AG10803 (cell line): ENCODE measurements around the gene TMEM205.

Experiments
- DNase-seq: peaks from one replicate; pipeline ENCODE4 v3.0.0; 2010; ENCODE audit warnings: low read depth
- H3K4me3 ChIP-seq: 2 replicates; pipeline ENCODE4 v1.5.1; 2011; ENCODE audit warnings: mild to moderate bottlenecking, low read length, control low read depth
- CTCF ChIP-seq: conservative IDR thresholded peaks from 2 replicates; pipeline ENCODE4 v1.5.1; 2011; ENCODE audit warnings: mild to moderate bottlenecking, low read length, control low read depth, inconsistent platforms

Gene TMEM205

GRCh38 chr19:11367528-11367927, 21.5 kb upstream of the TMEM205 start:
- H3K4me3 ChIP-seq: no peak overlapping the region
- TF ChIP-seq CTCF: no peak
- no peak for DNase-seq

DNA sequence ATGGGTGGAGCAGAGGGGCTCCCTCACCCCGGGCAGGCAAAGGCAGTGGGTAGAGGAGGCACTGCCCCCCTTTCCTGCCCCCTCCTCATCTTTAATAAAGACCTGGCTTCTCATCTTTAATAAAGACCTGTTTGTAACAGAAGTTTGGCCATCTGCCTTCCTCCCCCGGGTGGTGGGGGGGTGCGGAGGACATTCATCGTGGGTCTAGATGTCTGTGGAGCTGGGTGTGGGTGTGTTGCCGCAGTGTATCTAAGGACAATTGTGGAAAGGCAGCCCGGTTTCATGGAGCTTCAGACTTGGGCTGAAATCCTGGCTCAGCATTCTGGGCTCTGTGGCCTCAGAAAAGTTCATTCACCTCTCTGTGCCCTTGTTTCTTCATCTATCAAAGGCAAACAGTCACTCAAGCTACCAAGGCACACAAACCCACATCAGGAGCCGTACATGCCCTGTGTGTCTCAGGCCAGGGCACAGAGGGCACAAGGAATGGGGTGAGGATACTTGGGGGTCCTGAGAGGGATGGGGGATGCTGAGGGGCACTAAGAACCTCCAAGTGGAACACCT, 19.6 kb upstream of the TMEM205 start:
- TF ChIP-seq CTCF: no peak
- H3K4me3 ChIP-seq: no peak overlapping the region
- DNase-seq: no peak

DNA sequence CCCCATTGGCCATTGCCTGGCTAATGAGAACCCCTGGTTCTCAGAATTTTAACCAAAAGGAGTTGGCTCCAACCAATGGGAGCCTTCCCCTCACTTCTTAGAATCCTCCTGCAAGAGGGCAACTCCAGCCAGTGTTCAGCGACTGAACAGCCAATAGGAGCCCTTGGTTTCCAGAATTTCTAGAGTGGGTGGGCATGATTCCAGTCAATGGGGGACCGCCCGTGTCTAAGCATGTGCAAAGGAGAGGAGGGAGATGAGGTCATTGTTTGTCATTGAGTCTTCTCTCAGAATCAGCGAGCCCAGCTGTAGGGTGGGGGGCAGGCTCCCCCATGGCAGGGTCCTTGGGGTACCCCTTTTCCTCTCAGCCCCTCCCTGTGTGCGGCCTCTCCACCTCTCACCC, 18.9 kb upstream of the TMEM205 start:
- TF ChIP-seq CTCF: no peak
- H3K4me3 ChIP-seq: no peak overlapping the region
- no peak for DNase-seq

DNA sequence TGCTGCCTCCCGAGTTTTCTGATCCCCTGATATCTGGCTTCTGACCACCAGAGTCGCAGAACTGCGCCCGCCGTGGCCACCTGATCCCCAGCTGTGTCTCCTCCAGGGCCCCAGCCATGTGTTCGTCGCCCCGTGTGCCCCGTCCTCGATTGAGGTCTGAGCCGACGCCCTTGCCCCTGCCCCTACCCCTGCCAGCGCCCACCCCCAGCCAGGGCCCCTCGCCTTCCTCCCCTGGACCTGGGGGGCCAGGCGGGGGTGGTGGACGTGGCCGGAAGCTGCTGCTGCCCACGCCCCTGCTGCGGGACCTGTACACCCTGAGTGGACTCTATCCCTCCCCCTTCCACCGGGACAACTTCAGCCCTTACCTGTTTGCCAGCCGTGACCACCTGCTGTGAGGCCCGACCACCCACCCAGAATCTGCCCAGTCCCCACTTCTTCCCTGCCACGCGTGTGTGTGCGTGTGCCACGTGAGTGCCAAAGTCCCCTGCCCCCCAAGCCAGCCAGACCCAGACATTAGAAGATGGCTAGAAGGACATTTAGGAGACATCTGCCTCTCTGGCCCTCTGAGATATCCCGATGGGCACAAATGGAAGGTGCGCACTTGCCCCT, 18.3 kb upstream of the TMEM205 start:
- no peak for TF ChIP-seq CTCF
- H3K4me3 ChIP-seq: no peak overlapping the region
- no peak for DNase-seq

- no peak for TF ChIP-seq CTCF
- DNase-seq: no peak
- no peak overlapping the region for H3K4me3 ChIP-seq
Observed at GRCh38 chr19:11363881-11364280, 17.8 kb upstream of the TMEM205 start.

- H3K4me3 ChIP-seq: no peak overlapping the region
- DNase-seq: no peak
- no peak for TF ChIP-seq CTCF
Observed at GRCh38 chr19:11361771-11362731, 16.0 kb upstream of the TMEM205 start.
